ENCODE measurements around the gene CDKN2B-AS1.

Gene CDKN2B-AS1

GRCh38 chr9:22073349-22073748, 78.8 kb downstream of the CDKN2B-AS1 start:
- no peaks in the 10 kb centered on the region for H3K9me3 ChIP-seq (ENCODE audit: control insufficient read depth in 2 of 2, low read length in 2 of 2)
- H3K4me1 ChIP-seq (ENCODE audit: control insufficient read depth in 2 of 2, insufficient read depth in 2 of 2, low read length in 2 of 2) = no peaks in the 10 kb centered on the region
- H3K4me3 ChIP-seq (ENCODE audit: low read length in 2 of 2) = no peak overlapping the region
- no peaks in the 10 kb centered on the region for H3K27me3 ChIP-seq (ENCODE audit: control insufficient read depth in 2 of 2, insufficient read depth in 2 of 2, low read length in 2 of 2)
- no peak overlapping the region for H3K9ac ChIP-seq (ENCODE audit: low read depth in 1 of 2, low read length in 2 of 2)
- H3K36me3 ChIP-seq (ENCODE audit: control insufficient read depth in 2 of 2, insufficient read depth in 2 of 2, low read length in 2 of 2) = no peaks in the 10 kb centered on the region
- H3K27ac ChIP-seq (ENCODE audit: low read depth in 2 of 2, low read length in 2 of 2) = no peak overlapping the region

GRCh38 chr9:22078081-22078480, 83.5 kb downstream of the CDKN2B-AS1 start:
- no peak overlapping the region for H3K9ac ChIP-seq (ENCODE audit: low read depth in 1 of 2, low read length in 2 of 2)
- no peak overlapping the region for H3K27ac ChIP-seq (ENCODE audit: low read depth in 2 of 2, low read length in 2 of 2)
- no peaks in the 10 kb centered on the region for H3K9me3 ChIP-seq (ENCODE audit: control insufficient read depth in 2 of 2, low read length in 2 of 2)
- no peaks in the 10 kb centered on the region for H3K36me3 ChIP-seq (ENCODE audit: control insufficient read depth in 2 of 2, insufficient read depth in 2 of 2, low read length in 2 of 2)
- H3K4me1 ChIP-seq (ENCODE audit: control insufficient read depth in 2 of 2, insufficient read depth in 2 of 2, low read length in 2 of 2) = no peaks in the 10 kb centered on the region
- H3K4me3 ChIP-seq (ENCODE audit: low read length in 2 of 2) = no peak overlapping the region
- no peaks in the 10 kb centered on the region for H3K27me3 ChIP-seq (ENCODE audit: control insufficient read depth in 2 of 2, insufficient read depth in 2 of 2, low read length in 2 of 2)

DNA sequence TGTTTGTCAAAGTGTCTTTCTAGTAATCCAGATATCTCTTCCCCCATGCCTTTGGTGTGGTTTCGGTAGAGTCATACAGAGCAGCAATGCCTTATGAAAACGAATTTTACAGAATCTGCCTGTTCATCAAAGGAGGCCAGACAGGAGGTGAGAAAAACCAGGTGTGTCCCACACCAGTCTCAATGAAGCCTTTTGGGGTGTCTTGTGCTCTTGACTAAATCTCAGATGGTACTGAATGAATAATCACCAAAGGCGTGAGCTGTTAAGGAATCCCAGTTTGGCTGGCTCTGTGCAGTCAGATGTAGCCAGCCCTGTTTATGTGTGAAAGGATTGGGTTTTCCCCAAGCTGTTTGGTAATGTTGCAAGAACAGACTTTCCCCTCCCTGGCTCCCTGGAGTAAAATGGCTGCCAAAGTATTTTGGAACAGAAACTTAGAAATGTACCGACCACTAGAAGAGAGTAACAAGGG, 85.3 kb downstream of the CDKN2B-AS1 start:
- H3K27ac ChIP-seq (ENCODE audit: low read depth in 2 of 2, low read length in 2 of 2) = peak overlapping the region in 1 of 2 donors; percentile 13
- H3K27me3 ChIP-seq (ENCODE audit: control insufficient read depth in 2 of 2, insufficient read depth in 2 of 2, low read length in 2 of 2) = no peaks in the 10 kb centered on the region
- no peak overlapping the region for H3K9ac ChIP-seq (ENCODE audit: low read depth in 1 of 2, low read length in 2 of 2)

DNA sequence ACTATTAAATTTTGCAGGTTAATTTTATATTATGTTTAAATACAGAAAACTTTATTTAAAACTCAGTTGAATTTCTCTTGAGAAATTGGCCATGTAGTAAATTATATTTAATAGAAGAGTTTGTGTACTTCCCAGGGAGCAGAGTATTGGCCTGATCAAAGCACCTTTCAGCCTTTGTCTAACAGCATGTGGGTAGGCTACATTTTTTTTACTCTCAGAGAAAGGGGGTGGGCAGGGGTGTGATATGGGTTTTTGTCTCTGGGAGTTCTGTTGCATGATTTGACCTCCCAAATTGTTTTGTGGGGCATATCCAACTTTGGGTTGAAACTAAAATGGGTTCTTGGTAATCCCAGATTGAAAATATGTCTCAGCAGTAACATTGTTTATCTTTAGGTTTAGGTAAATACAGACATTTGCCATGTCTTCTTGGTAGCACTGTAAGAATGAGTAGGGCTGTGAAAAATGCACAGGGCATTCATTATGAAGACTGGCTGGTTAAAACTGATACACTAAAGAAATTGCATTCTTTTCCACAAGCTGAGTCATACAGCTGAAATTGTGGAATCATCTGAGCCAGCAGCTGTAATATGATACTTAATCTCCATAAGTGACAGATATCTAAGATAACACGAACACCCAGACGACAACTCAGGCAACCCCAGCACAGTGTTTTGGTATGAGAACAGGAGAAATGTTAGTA, 89.9 kb downstream of the CDKN2B-AS1 start:
- H3K36me3 ChIP-seq (ENCODE audit: control insufficient read depth in 2 of 2, insufficient read depth in 2 of 2, low read length in 2 of 2) = no peaks in the 10 kb centered on the region
- H3K9me3 ChIP-seq (ENCODE audit: control insufficient read depth in 2 of 2, low read length in 2 of 2) = no peaks in the 10 kb centered on the region
- no peaks in the 10 kb centered on the region for H3K27me3 ChIP-seq (ENCODE audit: control insufficient read depth in 2 of 2, insufficient read depth in 2 of 2, low read length in 2 of 2)
- peaks cover 8 to 32% of the 10 kb centered on the region in 2 donors for H3K4me1 ChIP-seq (ENCODE audit: control insufficient read depth in 2 of 2, insufficient read depth in 2 of 2, low read length in 2 of 2)
- H3K9ac ChIP-seq (ENCODE audit: low read depth in 1 of 2, low read length in 2 of 2) = no peak overlapping the region
- no peak overlapping the region for H3K4me3 ChIP-seq (ENCODE audit: low read length in 2 of 2)
- peak overlapping the region; percentile 33 to 70 for H3K27ac ChIP-seq (ENCODE audit: low read depth in 2 of 2, low read length in 2 of 2)

More for the DNA sequence above, 85.3 kb downstream of the CDKN2B-AS1 start:
- Histone ChIP-seq H3K4me3 (ENCODE audit: low read length in 2 of 2) (no peak overlapping the region), H3K36me3 (ENCODE audit: control insufficient read depth in 2 of 2, insufficient read depth in 2 of 2, low read length in 2 of 2) (no peaks in the 10 kb centered on the region), H3K9me3 (ENCODE audit: control insufficient read depth in 2 of 2, low read length in 2 of 2) (no peaks in the 10 kb centered on the region), H3K4me1 (ENCODE audit: control insufficient read depth in 2 of 2, insufficient read depth in 2 of 2, low read length in 2 of 2) (peaks cover 0 to 10% of the 10 kb centered on the region in 2 donors)

- no peaks in the 10 kb centered on the region for H3K36me3 ChIP-seq (ENCODE audit: control insufficient read depth in 2 of 2, insufficient read depth in 2 of 2, low read length in 2 of 2)
- H3K27me3 ChIP-seq (ENCODE audit: control insufficient read depth in 2 of 2, insufficient read depth in 2 of 2, low read length in 2 of 2) = no peaks in the 10 kb centered on the region
- H3K4me3 ChIP-seq (ENCODE audit: low read length in 2 of 2) = no peak overlapping the region
- H3K9me3 ChIP-seq (ENCODE audit: control insufficient read depth in 2 of 2, low read length in 2 of 2) = no peaks in the 10 kb centered on the region
- H3K9ac ChIP-seq (ENCODE audit: low read depth in 1 of 2, low read length in 2 of 2) = peak overlapping the region in 1 of 2 donors; percentile 51
- peaks cover 8 to 32% of the 10 kb centered on the region in 2 donors for H3K4me1 ChIP-seq (ENCODE audit: control insufficient read depth in 2 of 2, insufficient read depth in 2 of 2, low read length in 2 of 2)
- peak overlapping the region; percentile 84 to 91 for H3K27ac ChIP-seq (ENCODE audit: low read depth in 2 of 2, low read length in 2 of 2)
Observed at GRCh38 chr9:22088053-22088716, 93.6 kb downstream of the CDKN2B-AS1 start.

DNA sequence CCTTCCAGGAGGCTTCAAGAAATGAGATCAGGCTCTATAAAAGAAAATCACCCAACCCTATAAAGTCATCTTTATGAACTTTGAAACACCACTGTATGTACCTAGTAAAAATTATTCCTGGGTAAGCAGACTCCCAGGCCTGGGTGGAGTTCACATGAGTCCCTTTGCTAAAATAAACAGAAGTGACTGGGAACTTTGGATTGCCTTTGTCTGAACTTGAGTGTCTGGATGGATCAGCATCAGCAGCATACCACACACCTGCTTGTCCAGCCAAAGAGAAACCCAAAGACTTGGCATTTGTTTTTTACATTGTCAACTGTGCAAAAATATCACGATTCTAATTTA, 94.1 kb downstream of the CDKN2B-AS1 start:
- Histone ChIP-seq H3K4me1 (ENCODE audit: control insufficient read depth in 2 of 2, insufficient read depth in 2 of 2, low read length in 2 of 2) (peaks cover 8 to 32% of the 10 kb centered on the region in 2 donors), H3K4me3 (ENCODE audit: low read length in 2 of 2) (no peak overlapping the region), H3K9me3 (ENCODE audit: control insufficient read depth in 2 of 2, low read length in 2 of 2) (no peaks in the 10 kb centered on the region), H3K27ac (ENCODE audit: low read depth in 2 of 2, low read length in 2 of 2) (peak overlapping the region; percentile 84 to 91), H3K9ac (ENCODE audit: low read depth in 1 of 2, low read length in 2 of 2) (no peak overlapping the region), H3K36me3 (ENCODE audit: control insufficient read depth in 2 of 2, insufficient read depth in 2 of 2, low read length in 2 of 2) (no peaks in the 10 kb centered on the region), H3K27me3 (ENCODE audit: control insufficient read depth in 2 of 2, insufficient read depth in 2 of 2, low read length in 2 of 2) (no peaks in the 10 kb centered on the region)

DNA sequence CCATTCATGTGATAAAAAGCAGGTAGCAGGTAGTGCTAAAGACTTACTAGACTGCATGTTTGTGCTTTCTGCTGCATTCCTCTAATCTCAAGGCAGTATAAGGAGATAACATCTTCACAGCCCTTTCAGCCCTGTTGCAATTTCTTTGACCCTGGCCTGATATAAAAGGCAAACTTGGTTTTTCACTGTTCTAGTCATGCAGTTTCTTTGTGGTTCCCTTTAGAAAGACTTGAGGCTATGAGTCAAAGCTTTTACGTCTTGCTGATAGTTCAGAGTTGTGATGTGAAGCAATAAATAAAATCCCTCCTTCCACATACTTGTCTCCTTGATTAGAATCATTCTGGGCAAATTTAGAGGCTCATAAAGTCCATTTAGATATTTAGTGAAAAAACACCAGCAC, 103.1 kb downstream of the CDKN2B-AS1 start:
- H3K27ac ChIP-seq (ENCODE audit: low read depth in 2 of 2, low read length in 2 of 2) = peak overlapping the region; percentile 23 to 56
- H3K36me3 ChIP-seq (ENCODE audit: control insufficient read depth in 2 of 2, insufficient read depth in 2 of 2, low read length in 2 of 2) = no peaks in the 10 kb centered on the region
- H3K9ac ChIP-seq (ENCODE audit: low read depth in 1 of 2, low read length in 2 of 2) = no peak overlapping the region
- no peaks in the 10 kb centered on the region for H3K9me3 ChIP-seq (ENCODE audit: control insufficient read depth in 2 of 2, low read length in 2 of 2)
- no peaks in the 10 kb centered on the region for H3K27me3 ChIP-seq (ENCODE audit: control insufficient read depth in 2 of 2, insufficient read depth in 2 of 2, low read length in 2 of 2)
- peaks cover 16 to 27% of the 10 kb centered on the region in 2 donors for H3K4me1 ChIP-seq (ENCODE audit: control insufficient read depth in 2 of 2, insufficient read depth in 2 of 2, low read length in 2 of 2)
- H3K4me3 ChIP-seq (ENCODE audit: low read length in 2 of 2) = no peak overlapping the region

- Histone ChIP-seq H3K36me3 (ENCODE audit: control insufficient read depth in 2 of 2, insufficient read depth in 2 of 2, low read length in 2 of 2) (no peaks in the 10 kb centered on the region), H3K27ac (ENCODE audit: low read depth in 2 of 2, low read length in 2 of 2) (peak overlapping the region; percentile 67 to 76), H3K9ac (ENCODE audit: low read depth in 1 of 2, low read length in 2 of 2) (peak overlapping the region in 1 of 2 donors; percentile 8), H3K4me3 (ENCODE audit: low read length in 2 of 2) (no peak overlapping the region), H3K27me3 (ENCODE audit: control insufficient read depth in 2 of 2, insufficient read depth in 2 of 2, low read length in 2 of 2) (no peaks in the 10 kb centered on the region), H3K9me3 (ENCODE audit: control insufficient read depth in 2 of 2, low read length in 2 of 2) (no peaks in the 10 kb centered on the region), H3K4me1 (ENCODE audit: control insufficient read depth in 2 of 2, insufficient read depth in 2 of 2, low read length in 2 of 2) (peaks cover 16 to 37% of the 10 kb centered on the region in 2 donors)
Observed at GRCh38 chr9:22098643-22099332, 104.2 kb downstream of the CDKN2B-AS1 start.

DNA sequence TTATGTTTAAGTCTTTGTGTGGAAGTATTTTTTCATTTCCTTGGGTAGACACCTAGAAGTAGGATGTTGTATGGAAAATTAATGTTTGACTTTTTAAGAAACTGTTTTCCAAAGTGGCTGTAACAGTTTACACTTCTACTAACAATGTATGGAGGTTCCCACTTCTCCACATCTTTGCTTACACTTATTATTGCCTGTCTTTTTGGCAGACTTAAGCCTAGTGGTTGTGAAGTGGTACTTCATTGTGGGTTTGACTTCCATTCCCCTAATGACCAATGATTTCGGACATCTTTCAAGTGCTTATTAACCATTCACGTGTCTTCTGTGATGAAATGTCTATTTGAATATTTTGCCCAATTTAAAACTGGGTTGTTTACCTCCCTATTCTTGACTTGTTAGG, 106.0 kb downstream of the CDKN2B-AS1 start:
- peaks cover 28 to 52% of the 10 kb centered on the region in 2 donors for H3K4me1 ChIP-seq (ENCODE audit: control insufficient read depth in 2 of 2, insufficient read depth in 2 of 2, low read length in 2 of 2)
- no peaks in the 10 kb centered on the region for H3K27me3 ChIP-seq (ENCODE audit: control insufficient read depth in 2 of 2, insufficient read depth in 2 of 2, low read length in 2 of 2)
- H3K36me3 ChIP-seq (ENCODE audit: control insufficient read depth in 2 of 2, insufficient read depth in 2 of 2, low read length in 2 of 2) = no peaks in the 10 kb centered on the region
- no peak overlapping the region for H3K9ac ChIP-seq (ENCODE audit: low read depth in 1 of 2, low read length in 2 of 2)
- no peaks in the 10 kb centered on the region for H3K9me3 ChIP-seq (ENCODE audit: control insufficient read depth in 2 of 2, low read length in 2 of 2)
- no peak overlapping the region for H3K27ac ChIP-seq (ENCODE audit: low read depth in 2 of 2, low read length in 2 of 2)
- no peak overlapping the region for H3K4me3 ChIP-seq (ENCODE audit: low read length in 2 of 2)
